ENCODE data around the gene SPOCK1.
"Not testable (repeated sequence)": the region's sequence is repeated elsewhere in the genome, so short reads cannot be mapped to it uniquely, and the experiment has no call there.

Gene SPOCK1

DNA sequence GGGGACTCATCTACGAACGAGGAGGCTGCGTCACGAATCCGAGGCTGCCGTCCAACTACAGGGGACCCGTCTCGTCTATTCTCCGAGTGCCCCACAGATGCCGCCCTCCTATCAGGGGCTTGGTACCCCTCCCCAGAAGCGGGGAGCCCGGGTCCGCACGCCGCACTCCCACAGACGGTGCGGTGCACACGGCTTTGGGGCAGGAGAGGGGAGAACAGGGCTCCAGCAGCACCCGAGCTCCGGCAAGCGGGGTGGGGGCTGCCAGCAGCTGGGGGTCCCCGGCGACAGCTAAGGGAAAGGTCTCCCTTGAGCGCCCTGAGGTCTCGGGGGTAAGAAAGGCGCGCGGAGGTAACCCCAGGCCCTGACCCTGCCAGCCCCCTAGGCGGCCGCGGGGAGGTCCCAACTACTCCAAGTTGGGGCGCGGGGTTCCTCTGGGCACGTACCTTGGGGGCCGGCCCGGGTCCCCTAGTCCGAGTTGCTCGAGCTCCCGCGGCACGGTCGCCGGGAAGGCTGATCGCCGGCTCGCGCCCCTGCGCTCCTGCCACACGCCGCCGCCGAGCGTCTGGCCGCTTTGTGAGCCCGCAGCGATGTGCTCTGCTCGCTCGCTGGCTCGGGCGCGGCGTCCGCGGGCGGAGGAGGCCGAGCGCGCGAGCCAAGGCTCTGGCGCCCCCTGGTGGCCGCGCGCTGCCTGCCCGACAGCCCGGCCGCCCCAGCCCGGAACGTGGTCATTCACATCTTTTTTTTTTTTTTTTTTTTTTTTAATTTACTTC, at the start of gene SPOCK1:
SPOCK1 (minus strand) TSS at position 591 of the 770 bp plus-strand sequence.
- ATAC-seq (peak; percentile 85), DNase-seq (peak; percentile 76)

DNA sequence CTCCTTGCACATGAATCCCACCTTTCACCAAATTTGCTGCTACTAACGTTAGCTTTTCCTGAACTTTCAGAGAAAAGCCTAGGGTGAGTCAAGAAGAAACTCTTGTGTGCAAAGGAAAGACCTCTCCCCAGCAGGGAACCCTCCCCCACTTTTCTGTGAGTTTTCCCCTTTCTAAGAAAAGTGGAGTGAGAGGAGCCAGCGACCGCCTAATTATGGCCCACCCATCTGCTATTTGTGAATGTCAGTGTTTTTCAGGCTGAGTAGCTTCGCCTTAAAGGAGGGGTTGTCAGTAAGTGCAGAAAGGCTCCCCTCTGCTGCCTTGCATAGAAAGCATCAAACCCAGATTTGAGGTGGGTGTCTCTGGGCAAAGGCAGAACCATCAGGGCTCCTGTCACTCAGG, 46.8 kb upstream of the SPOCK1 start:
- ATAC-seq (no peak), DNase-seq (no peak)

DNA sequence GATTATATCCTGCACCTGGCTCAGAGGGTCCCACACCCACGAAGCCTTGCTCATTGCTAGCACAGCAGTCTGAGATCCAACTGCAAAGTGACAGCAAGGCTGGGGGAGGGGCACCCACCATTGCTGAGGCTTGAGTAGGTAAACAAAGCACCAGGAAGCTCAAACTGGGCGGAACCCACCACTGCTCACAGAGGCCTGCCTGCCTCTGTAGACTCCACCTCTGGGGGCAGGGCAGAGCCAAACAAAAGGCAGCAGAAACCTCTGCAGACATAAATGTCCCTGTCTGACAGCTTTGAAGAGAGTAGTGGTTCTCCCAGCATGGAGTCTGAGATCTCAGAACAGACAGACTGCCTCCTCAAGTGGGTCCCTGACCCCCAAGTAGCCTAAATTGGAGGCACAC, 36.3 kb upstream of the SPOCK1 start:
- not testable (repeated sequence) for DNase-seq, ATAC-seq

DNA sequence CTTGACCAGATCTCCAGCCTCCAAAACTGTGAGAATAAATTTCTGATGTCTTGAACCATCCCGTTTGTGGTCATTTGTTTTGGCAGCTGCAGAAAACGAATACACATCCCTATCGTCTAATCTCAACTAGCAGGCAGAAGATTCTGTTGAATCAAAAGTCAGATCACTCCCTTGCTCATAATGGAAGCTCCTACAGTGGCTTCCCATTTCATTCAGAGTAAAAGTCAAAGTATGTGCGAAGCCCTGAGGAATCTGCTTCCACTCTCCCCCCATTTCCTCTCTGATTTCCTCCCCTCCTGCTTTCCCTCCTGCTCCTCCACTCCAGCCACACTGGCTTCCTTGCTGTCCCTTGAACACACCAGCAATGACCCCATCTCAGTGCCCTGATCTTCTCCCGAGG, 34.8 kb upstream of the SPOCK1 start:
- DNase-seq (no peak), ATAC-seq (no peak)

DNA sequence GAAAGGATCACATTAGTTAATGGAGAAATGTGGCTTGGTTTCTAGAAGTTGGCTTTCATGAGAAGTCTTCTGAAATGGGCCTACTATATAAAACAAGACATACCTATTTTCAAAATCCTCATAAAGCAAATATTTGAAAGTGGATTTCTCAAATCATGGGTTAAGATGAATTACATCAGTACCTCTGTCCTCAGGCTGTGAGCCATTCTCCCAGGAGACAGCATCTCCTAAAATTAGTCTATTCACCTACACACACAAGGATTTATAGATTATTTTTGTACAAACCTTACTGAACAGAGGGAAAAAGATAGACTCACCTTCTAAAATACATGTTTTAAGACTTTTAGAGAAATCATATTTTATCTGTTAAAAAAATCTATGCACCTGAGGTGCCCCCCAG, 32.1 kb upstream of the SPOCK1 start:
- ATAC-seq, result no peak
- DNase-seq, result no peak

DNA sequence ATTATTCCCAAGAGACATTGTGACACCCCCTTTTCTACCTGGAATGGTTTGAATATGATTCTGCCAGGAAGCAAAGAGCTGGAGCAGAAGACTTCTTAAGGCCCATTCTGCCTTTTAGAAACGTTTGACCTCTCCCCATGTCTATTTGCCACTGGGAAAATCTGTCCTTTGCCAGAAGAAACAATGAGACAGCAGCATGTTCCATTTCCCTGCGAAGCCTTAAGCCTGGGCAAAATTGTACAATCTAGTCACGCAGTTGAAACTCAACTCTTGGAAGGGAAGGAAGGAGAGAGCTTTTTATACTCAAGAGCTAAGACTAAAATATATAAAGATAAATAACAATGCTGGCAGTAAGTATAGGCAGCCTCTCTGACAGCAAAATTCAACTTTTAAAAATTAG, 22.1 kb upstream of the SPOCK1 start:
- DNase-seq (no peak), ATAC-seq (no peak)

DNA sequence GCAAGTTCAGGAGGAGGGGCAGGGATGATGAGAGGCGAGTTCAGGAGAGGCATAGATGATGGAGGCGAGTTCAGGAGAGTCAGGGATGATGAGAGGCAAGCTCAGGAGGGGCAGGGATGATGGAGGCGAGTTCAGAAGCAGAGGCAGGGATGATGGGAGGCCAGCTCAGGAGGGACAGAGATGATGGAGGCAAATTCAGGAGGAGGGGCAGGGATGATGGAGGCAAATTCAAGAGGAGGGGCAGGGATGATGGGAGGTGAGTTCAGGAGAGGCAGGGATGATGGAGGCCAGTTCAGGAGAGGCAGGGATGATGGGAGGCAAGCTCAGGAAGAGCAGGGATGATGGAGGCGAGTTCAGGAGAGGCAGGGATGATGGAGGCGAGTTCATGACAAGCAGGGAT, 17.8 kb upstream of the SPOCK1 start:
- DNase-seq (no peak), ATAC-seq (no peak)

DNA sequence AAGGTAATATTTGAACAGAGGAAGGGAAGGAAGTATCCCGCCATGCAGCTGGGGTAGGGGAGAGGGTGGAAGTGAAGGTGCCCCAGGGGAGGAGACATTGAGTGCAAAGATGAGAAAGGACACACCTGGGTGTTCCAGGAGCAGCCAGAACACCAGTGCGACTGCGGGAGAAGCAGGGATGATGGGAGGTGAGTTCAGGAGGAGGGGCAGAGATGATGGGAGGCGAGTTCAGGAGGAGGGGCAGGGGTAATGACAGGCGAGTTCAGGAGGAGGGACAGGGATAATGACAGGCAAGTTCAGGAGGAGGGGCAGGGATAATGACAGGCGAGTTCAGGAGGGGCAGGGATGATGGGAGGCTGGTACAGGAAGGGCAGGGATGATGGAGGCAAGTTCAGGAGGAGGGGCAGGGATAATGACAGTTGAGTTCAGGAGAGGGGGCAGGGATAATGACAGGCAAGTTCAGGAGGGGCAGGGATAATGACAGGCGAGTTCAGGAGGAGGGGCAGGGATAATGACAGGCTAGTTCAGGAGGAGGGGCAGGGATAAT, 17.2 kb upstream of the SPOCK1 start:
- ATAC-seq (no peak), DNase-seq (no peak)

DNA sequence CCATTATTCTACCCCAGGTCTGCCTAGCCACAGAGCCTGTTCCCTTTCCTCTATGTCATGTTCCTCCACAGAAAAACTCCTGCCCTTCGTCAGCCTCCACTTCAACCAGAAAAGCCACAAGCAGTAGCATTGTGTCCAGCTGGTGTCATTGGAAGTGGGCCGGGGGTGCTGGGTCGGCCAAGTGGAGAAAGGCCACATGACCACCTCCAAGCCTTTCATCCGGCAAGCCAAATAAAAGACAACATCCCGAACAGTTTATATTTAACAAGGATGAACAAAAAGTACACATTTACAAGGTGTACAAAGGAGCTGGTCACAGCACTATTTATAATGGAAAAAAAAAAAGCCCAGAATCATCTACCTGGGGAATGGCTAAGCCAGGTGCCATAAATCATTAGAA, 16.1 kb upstream of the SPOCK1 start:
- DNase-seq (no peak), ATAC-seq (no peak)

DNA sequence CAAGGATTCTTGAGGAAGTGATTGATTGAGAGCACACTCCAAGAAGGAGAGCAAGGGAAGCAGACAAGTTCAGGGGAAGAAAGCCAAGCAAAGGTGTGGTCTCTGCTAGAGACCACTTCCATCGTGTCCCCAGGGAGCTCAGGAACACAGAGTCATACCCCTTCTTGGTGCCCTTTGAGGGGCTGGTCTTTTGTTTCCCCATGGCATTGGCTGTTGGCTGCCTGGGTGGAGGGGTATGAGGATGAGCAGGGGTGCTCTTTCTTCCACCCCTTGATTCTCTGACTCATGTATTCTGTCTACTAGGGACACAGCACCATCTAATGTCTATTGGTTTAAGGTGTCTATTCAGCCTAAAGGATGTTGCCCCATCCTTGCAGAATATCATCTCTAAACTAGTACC, 11.5 kb upstream of the SPOCK1 start:
- no peak for ATAC-seq

DNA sequence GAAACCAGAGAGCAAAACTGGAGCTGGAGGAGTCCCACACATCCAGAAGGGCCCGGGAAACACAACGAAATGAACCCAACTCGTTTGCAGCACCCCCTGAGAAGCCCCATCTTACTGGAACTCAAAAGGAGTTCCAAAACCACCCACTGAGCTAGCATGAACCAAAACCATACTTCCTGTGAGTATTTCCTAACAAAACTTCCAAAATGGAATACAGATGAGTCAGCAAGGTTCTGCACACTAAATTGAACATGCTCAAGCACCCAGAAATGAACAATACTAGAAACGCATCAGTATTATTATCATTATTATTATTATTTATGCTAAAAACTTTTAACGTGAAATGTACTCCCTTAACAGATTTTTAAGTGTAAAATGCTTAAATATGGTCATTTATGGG, 8.0 kb upstream of the SPOCK1 start:
- ATAC-seq (no peak), DNase-seq (no peak)

More for the DNA sequence above, 11.5 kb upstream of the SPOCK1 start:
- DNase-seq, result no peak

DNA sequence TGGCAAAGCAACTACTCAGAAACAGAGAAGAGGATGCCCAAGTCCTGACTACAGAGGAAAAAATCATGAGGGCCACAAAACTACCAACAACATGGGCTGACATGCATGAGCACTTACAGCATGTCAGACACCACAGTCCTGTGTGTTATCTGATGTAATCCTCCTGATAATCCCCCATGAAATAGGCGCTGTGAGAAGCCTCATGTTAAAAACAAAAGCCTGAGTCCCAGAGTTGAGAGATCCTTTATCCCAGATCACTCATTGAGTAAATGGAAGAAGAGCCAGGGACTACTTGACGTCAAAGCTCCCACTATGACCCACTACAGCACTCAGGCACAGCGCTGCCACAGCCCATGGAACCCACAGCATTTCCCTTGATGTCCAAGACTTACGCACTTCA, 7.2 kb upstream of the SPOCK1 start:
- no peak for DNase-seq
- ATAC-seq, result no peak

DNA sequence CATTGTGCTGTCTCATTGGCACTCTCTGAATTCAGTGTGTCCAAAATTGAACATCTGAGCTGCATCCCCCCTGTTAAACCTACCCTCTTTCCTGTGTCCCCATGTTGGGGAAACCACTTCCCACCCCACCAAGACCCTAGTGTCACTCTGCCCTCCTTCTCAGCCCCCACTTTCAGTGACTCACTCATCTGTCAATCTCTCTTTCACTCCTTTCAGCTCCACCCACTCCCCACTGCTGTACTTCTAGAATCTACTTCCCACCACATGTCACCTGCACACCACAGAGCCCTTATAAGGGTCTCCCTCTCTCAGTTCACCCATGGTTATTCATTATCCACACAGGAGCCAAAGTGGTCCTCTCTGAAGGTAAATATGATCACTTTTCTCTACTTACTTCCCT, 5.8 kb upstream of the SPOCK1 start:
- ATAC-seq, result no peak
- DNase-seq, result no peak

DNA sequence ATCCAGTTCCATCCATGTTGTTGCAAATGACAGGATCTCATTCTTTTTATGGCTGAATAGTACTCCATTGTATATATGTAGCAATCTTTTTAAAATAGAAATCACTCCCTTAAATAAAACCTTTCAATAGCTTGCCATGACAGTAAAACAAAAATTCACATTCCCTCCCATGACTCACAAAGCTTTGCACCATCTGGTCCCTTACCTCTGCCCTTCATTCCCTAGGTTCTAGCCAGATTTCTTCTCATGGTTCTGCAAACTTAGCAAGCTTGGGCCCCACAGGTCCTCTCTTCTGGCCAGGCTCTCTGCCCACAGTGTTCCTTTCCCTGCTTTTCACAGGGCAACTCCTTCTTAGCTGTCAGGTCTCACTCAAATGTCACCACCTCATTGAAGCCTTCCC, 4.3 kb upstream of the SPOCK1 start:
- no peak for ATAC-seq

DNA sequence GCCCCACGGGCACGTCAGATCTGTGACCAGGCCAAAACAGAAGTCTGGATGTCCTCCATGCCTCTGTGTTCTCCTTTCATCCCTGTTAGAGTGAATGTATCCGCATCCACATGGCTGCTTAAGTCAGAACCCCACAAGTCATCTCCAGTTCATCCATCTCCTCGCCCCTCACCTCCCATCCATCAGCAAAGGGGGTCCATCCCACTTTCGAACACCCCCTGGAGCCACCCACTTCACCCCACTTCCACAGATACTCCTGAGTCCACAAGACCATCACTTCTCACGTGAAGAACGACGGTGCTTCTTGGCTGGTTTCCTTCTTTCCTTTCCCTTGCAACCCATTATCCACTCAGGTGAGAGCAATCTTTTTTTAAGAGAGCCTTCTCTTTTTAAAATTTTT, 3.5 kb upstream of the SPOCK1 start:
- no peak for ATAC-seq
- no peak for DNase-seq

More for the DNA sequence above, 4.3 kb upstream of the SPOCK1 start:
- no peak for DNase-seq

DNA sequence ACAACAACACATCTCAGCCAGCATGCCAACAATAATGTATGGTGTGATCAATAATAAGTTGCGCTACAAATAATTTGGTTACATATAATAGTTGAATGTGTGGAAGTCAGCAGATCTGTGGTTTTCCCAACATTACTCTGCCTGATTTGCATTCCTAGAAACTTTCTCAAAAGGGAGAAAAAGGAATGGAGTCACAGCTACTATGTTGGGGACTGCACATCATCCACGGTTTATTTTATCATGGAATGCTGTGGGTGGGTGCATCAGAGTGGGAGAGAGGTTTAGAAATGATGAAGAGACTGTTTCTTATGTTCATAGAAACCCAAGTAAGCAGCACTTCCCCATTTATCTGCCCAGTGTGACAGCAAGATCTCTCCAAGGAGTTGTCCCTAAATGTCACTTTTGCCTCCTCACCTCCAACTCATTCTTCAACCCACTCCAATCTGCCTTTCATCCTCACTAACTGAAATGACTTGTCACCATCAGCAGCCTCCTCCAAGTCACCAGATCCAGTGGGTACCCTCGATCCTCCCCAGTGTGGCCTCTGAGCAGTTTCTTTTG, 2.8 kb upstream of the SPOCK1 start:
- ATAC-seq (no peak), DNase-seq (no peak)

DNA sequence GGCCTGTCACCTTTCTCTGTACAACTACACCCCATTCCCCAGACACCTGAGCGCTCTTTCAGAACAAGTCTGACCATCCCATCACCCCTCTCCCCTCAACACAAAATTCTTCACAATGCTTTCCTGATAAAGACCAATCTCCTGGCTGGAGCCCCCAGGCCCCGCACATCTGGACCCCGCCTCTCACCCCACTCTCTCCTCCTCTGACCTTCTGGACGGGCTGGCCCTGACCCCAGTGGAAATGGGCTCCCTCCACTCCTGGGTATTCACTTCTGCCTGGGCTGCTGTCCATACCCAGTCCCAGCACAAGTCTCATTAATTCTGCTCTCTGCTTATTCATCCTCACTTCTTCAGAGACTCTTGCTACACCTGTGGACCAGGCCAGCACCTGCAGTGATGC, 2.1 kb upstream of the SPOCK1 start:
- ATAC-seq, result no peak
- no peak for DNase-seq

DNA sequence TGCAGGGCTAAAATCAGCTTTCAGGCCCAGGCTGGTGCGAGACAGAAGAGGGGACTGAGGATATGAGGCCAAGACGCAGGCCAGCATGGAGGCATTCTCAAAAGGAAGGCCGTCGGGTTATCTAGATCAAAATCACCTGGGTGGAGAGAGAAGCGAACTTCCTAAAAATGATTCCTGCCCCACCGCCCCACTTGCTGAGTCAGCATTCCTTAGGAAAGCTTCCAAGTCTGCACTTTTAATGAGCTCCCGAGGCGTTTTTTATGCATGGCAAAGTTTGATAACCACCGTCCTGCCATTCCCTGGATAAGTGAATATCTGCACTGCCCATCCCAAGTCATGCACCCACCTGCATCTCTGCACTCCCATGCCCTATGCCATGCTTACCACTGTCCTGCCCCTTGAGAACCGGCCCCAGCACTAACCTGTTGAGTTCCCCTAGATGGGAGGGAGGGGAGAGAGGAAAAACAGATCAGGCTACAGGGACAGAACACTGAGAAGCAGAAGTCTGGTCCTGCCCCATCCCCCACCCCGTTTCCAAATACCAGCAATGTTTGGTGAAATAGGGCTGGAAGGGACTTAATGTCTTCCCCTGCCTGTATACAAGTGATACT, 1.6 kb upstream of the SPOCK1 start:
- DNase-seq (no peak), ATAC-seq (no peak)

DNA sequence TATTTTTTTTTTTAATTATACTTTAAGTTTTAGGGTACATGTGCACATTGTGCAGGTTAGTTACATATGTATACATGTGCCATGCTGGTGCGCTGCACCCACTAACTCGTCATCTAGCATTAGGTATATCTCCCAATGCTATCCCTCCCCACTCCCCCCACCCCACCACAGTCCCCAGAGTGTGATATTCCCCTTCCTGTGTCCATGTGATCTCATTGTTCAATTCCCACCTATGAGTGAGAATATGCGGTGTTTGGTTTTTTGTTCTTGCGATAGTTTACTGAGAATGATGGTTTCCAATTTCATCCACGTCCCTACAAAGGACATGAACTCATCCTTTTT, 351 bp upstream of the SPOCK1 start:
- ATAC-seq, DNase-seq: not testable (repeated sequence)

DNA sequence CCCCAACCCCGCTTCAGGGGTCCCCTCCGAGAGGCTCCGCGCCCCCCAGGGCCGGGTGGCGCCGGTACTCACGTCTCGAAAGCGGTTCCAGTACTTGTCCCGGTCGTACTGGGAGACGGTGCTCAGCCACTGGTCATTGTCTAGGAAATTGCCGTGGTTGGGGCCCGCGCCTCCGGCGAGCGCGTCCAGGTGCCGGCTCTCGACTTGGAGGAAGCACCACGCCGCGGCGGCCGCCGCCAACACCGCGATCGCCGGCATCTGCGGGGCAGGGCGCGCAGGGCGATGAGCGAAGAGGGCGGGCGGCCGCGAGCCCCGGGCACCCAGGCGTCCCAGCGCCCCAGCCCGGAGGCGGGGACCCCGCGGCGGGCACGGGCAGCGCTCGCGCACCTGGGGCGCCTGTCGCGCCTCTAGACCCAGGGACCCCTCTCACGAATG, 808 bp downstream of the SPOCK1 start:
- no peak for ATAC-seq
- DNase-seq, result no peak

DNA sequence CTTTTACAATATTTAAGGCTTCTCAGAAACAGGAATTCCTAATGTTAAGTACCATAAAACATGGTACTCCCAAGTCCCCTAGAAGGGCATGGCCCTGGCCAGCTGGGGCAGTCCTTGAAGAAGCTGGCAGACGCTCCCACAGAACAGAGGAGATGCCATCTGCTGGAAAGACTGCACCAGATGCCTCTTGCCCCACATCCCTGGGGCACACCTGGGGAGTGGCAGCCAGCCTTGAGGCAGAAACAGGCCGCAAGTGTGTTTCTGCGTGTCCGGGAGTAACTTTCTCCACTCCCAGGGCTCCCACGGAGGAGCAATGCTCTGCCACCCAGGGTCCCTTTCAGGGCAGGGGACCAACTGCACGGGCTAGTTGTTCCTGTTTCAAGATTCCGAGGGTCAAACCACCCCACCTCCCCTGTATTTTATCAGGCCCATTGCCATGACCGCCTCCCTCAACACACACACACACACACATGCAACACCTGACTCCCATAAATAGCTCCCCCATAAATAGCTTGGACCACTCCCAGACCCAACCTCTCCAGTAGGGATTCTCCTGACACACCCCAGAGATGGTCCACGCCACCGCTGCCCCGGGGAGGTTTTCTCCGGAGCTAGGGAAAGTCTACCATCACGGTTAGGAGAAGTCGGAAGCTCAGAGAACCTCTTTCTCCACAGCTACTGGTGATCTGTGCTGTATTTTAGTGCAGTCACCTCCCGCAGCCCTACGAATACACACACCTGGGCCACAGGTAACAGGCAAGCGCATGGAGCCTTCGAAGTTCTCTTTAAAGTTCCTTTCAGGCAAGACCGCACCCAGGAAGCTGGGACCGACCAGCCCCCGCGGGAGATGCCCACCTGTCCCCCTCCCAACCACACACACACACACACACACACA, 1.5 kb downstream of the SPOCK1 start:
- ATAC-seq (no peak), DNase-seq (no peak)

DNA sequence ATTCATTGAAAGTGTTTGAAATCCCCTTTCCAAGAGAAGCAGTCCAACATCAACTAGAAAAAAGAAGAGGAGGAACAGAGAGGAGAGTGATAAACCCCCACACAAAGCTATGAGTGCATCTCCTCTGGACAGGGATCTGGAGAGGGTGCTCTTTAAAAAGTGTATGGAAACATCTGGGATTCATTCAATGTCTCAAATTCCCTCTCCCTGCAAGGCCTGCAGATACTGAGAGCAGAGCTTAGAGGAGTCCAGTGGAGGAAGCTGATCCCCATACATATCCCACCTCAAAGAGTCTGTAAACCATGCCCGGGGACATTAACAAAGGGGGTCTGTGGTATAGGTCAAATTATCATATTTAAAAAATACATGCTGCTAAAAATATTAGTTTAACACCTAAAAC, 2.2 kb downstream of the SPOCK1 start:
- no peak for ATAC-seq
- DNase-seq, result no peak

DNA sequence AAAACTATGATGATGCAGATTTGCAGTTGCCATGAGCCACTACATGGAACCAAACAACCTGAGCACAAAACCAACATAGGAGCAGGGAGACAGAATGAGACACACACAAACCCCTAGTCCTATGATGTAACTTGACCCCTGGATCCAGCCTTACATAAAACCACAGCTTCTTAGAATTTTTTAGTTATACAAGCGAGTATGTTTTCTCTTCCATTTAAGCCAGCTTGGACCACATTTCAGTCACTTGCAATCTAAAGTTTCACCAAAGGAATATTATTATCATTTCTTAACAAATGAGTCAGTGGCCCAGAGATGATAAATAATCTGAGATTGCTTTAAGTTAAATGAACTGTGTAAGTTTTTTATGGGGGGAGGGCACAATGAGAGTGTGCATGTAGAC, 6.8 kb downstream of the SPOCK1 start:
- no peak for ATAC-seq
- no peak for DNase-seq

Data from stimulated activated naive CD8-positive, alpha-beta T cell treated with anti-CD3 and anti-CD28 coated beads, Interleukin-15, Interleukin-2, amounts not matched to agents 100 U/mL and 50 U/mL, for 24 hours (primary cell).